Loucy (cell line): Measurements from ENCODE around the gene EFCAB9.

Experiments used
- CTCF ChIP-seq: fragments of 200-600 bp; sonication (generic); conservative IDR thresholded peaks from 2 replicates; pipeline ENCODE4 v1.5.1; 2014; ENCODE audit warnings: mild to moderate bottlenecking, antibody characterized with exemption, low read length
- EZH2phosphoT487 ChIP-seq: fragments of 200-600 bp; IDR thresholded peaks from 2 replicates; pipeline ENCODE4 v1.6.1; 2018; ENCODE audit warnings: antibody characterized with exemption, mild to moderate bottlenecking, moderate library complexity, borderline replicate concordance

GRCh38 chr5:172229904-172230303 is 35.9 kb downstream of the EFCAB9 start:
- TF ChIP-seq CTCF (no peak), EZH2phosphoT487 (no peak)
